Mesenchymal stem cell (in vitro differentiated cells and primary cell): Measurements from ENCODE around the gene NDUFS6.
A peak's percentile ranks its signal among the peaks of the same experiment; 100 is the strongest.

Source experiments
- DNase-seq: peaks from one replicate; pipeline ENCODE4 v3.0.0-alpha.2; 2013
- H2AFZ ChIP-seq: one replicate; pipeline ENCODE4 v1.6.1; 2013; ENCODE audit warnings: low read depth, mild to moderate bottlenecking, control low read depth, inconsistent platforms, low read length, moderate library complexity
- H2AK5ac ChIP-seq: 2 replicates; pipeline ENCODE4 v1.6.1; 2013; ENCODE audit warnings: low read length, moderate library complexity, mild to moderate bottlenecking, inconsistent platforms; ENCODE audit not compliant: severe bottlenecking
- H2BK120ac ChIP-seq: one replicate; pipeline ENCODE4 v1.6.1; 2013; ENCODE audit warnings: low read depth, mild to moderate bottlenecking, inconsistent platforms, low read length, moderate library complexity
- H2BK12ac ChIP-seq, 2 experiments: one replicate each; pipeline ENCODE4 v1.6.1; 2013; ENCODE audit warnings: inconsistent platforms in 2 of 2, low read length in 2 of 2, mild to moderate bottlenecking in 2 of 2, moderate library complexity in 2 of 2, control low read depth in 1 of 2
- H2BK15ac ChIP-seq: one replicate; pipeline ENCODE4 v1.6.1; 2013; ENCODE audit warnings: mild to moderate bottlenecking, low read depth, inconsistent platforms; ENCODE audit not compliant: poor library complexity, severe bottlenecking
- H2BK5ac ChIP-seq: 2 replicates; pipeline ENCODE4 v1.6.1; 2013; ENCODE audit warnings: low read depth, mild to moderate bottlenecking, low read length, control low read depth, inconsistent platforms; ENCODE audit not compliant: poor library complexity, severe bottlenecking
- H3K14ac ChIP-seq, 2 experiments: one replicate each; pipeline ENCODE4 v1.6.1; 2013; ENCODE audit warnings: inconsistent platforms in 2 of 2, low read length in 2 of 2, control low read depth in 1 of 2, mild to moderate bottlenecking in 1 of 2, moderate library complexity in 1 of 2
- H3K18ac ChIP-seq, 2 experiments: one replicate each; pipeline ENCODE4 v1.6.1; 2013; ENCODE audit warnings: inconsistent platforms in 2 of 2, low read length in 2 of 2, control low read depth in 1 of 2, low read depth in 1 of 2, mild to moderate bottlenecking in 1 of 2
- H3K23ac ChIP-seq, 2 experiments: one replicate each; pipeline ENCODE4 v1.6.1; 2013; ENCODE audit warnings: inconsistent platforms in 2 of 2, low read length in 2 of 2, mild to moderate bottlenecking in 2 of 2, moderate library complexity in 2 of 2, control low read depth in 1 of 2
- H3K27ac ChIP-seq: 2 replicates; pipeline ENCODE4 v1.5.1; 2013; ENCODE audit warnings: mild to moderate bottlenecking, moderate library complexity, low read length, control low read depth, inconsistent platforms; ENCODE audit not compliant: poor library complexity, severe bottlenecking
- H3K27me3 ChIP-seq, 2 experiments: 2 replicates each; pipeline versions ENCODE4 v1.6.1 to v1.7.0; 2013; ENCODE audit warnings: low read length in 2 of 2, mild to moderate bottlenecking in 2 of 2, moderate library complexity in 2 of 2, control low read depth in 1 of 2, inconsistent platforms in 1 of 2; ENCODE audit not compliant: control insufficient read depth in 1 of 2, insufficient read depth in 1 of 2
- H3K36me3 ChIP-seq, 2 experiments: 2 replicates each; pipeline versions ENCODE4 v1.6.1 to v1.7.0; 2013; ENCODE audit warnings: low read length in 2 of 2, control low read depth in 1 of 2, inconsistent platforms in 1 of 2, low read depth in 1 of 2, mild to moderate bottlenecking in 1 of 2; ENCODE audit not compliant: insufficient read depth in 2 of 2, control insufficient read depth in 1 of 2
- H3K4ac ChIP-seq, 2 experiments: one replicate each; pipeline ENCODE4 v1.6.1; 2013; ENCODE audit warnings: inconsistent platforms in 2 of 2, low read length in 2 of 2, mild to moderate bottlenecking in 2 of 2, moderate library complexity in 2 of 2, control low read depth in 1 of 2, low read depth in 1 of 2
- H3K4me1 ChIP-seq: 2 replicates; pipeline ENCODE4 v1.6.1; 2013; ENCODE audit warnings: low read depth, low read length, control low read depth; ENCODE audit not compliant: control insufficient read depth, insufficient read depth
- H3K4me2 ChIP-seq: 2 replicates; pipeline ENCODE4 v1.6.1; 2013; ENCODE audit warnings: low read length, mild to moderate bottlenecking, inconsistent platforms; ENCODE audit not compliant: poor library complexity, severe bottlenecking
- H3K4me3 ChIP-seq, 2 experiments: 2 replicates each; pipeline versions ENCODE4 v1.5.1 to v1.7.0; 2013; ENCODE audit warnings: low read length in 2 of 2, mild to moderate bottlenecking in 2 of 2, control low read depth in 1 of 2, low read depth in 1 of 2; ENCODE audit not compliant: insufficient read depth in 1 of 2
- H3K79me1 ChIP-seq: replicated peaks from 2 replicates; pipeline ENCODE4 v1.6.1; 2013; ENCODE audit warnings: mild to moderate bottlenecking, control low read depth, low read length, inconsistent platforms; ENCODE audit not compliant: poor library complexity, severe bottlenecking
- H3K9ac ChIP-seq: 2 replicates; pipeline ENCODE4 v1.7.0; 2013; ENCODE audit warnings: mild to moderate bottlenecking, low read length, moderate library complexity
- H3K9me3 ChIP-seq: 2 replicates; pipeline ENCODE4 v1.7.0; 2013; ENCODE audit warnings: mild to moderate bottlenecking, low read length; ENCODE audit not compliant: control insufficient read depth
- H4K8ac ChIP-seq: one replicate; pipeline ENCODE4 v1.6.1; 2013; ENCODE audit warnings: inconsistent platforms, mild to moderate bottlenecking, low read length, moderate library complexity
- H4K91ac ChIP-seq: one replicate; pipeline ENCODE4 v1.6.1; 2013; ENCODE audit warnings: mild to moderate bottlenecking, low read length, inconsistent platforms
- WGBS: methylation state at CpG from one replicate; pipeline ENCODE4 v1.1.7; 2013; ENCODE audit warnings: mixed read lengths; 5-methylcytosine and 5-hydroxymethylcytosine counted together

The NDUFS6 gene

GRCh38 chr5:1795506-1795905, 5.7 kb upstream of the NDUFS6 start:
- Histone ChIP-seq H3K14ac (no peak overlapping the region), H4K91ac (no peak overlapping the region), H2AK5ac (no peak overlapping the region), H3K9ac (no peak overlapping the region), H2BK15ac (peak overlapping the region; percentile 54), H3K4me3 (no peak overlapping the region), H2BK12ac (no peak overlapping the region), H3K4me2 (no peak overlapping the region), H2BK5ac (no peak overlapping the region), H3K27ac (no peak overlapping the region), H3K18ac (no peak overlapping the region), H3K79me1 (peaks cover 27% of the 10 kb centered on the region), H2BK120ac (no peak overlapping the region), H3K27me3 (no peaks in the 10 kb centered on the region), H3K36me3 (peaks cover 30 to 32% of the 10 kb centered on the region in 2 experiments), H4K8ac (no peak overlapping the region), H3K4me1 (peaks cover 32% of the 10 kb centered on the region), H3K4ac (no peak overlapping the region), H3K9me3 (no peaks in the 10 kb centered on the region), H2AFZ (no peak overlapping the region), H3K23ac (no peak overlapping the region)
- DNase-seq: no peak
- 88% methylated on average over 13 of the region's 13 CpGs for WGBS

DNA sequence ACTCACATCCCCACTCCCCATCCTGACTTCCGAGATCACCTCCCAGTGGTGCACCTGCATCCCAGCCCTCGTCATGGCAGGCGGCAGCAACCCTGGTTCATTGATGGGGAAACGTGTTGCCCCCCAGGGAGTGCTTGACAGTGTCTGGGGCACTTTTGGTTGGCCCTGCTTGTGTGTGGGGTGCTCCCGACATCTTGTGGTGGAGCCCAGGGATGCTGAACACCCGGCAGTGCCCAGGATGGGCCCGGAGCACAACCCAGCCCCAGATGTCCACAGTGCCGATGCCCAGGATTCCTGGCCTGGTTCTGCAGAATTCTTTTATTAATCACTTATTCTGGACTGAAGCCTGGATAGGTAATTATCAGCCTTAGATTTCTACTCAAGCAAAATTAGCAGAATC, 5.3 kb upstream of the NDUFS6 start:
- H2AFZ ChIP-seq: no peak overlapping the region
- H2BK5ac ChIP-seq: no peak overlapping the region
- H2BK15ac ChIP-seq: no peak overlapping the region
- peaks cover 31% of the 10 kb centered on the region for H3K4me1 ChIP-seq
- no peak for DNase-seq
- H3K18ac ChIP-seq: no peak overlapping the region
- H3K27me3 ChIP-seq: no peaks in the 10 kb centered on the region
- H3K9me3 ChIP-seq: no peaks in the 10 kb centered on the region
- H3K14ac ChIP-seq: no peak overlapping the region
- no peak overlapping the region for H2BK12ac ChIP-seq
- no peak overlapping the region for H3K4ac ChIP-seq
- no peak overlapping the region for H3K23ac ChIP-seq
- H4K8ac ChIP-seq: no peak overlapping the region
- 98% methylated on average over 8 of the region's 8 CpGs for WGBS
- no peak overlapping the region for H3K4me3 ChIP-seq
- H3K9ac ChIP-seq: no peak overlapping the region
- H3K79me1 ChIP-seq: peaks cover 27% of the 10 kb centered on the region
- H2AK5ac ChIP-seq: no peak overlapping the region
- H4K91ac ChIP-seq: no peak overlapping the region
- peaks cover 30 to 32% of the 10 kb centered on the region in 2 experiments for H3K36me3 ChIP-seq
- H3K4me2 ChIP-seq: no peak overlapping the region
- no peak overlapping the region for H3K27ac ChIP-seq
- no peak overlapping the region for H2BK120ac ChIP-seq

GRCh38 chr5:1796371-1797102, 4.7 kb upstream of the NDUFS6 start:
- Histone ChIP-seq H3K36me3 (peaks cover 30 to 32% of the 10 kb centered on the region in 2 experiments), H3K18ac (no peak overlapping the region), H2BK15ac (no peak overlapping the region), H3K9me3 (no peaks in the 10 kb centered on the region), H2BK12ac (no peak overlapping the region), H3K4me1 (peaks cover 31% of the 10 kb centered on the region), H3K4ac (no peak overlapping the region), H3K79me1 (peaks cover 27% of the 10 kb centered on the region), H2BK120ac (no peak overlapping the region), H3K9ac (no peak overlapping the region), H4K8ac (peak overlapping the region; percentile 50), H2BK5ac (no peak overlapping the region), H4K91ac (no peak overlapping the region), H3K27ac (no peak overlapping the region), H3K4me2 (no peak overlapping the region), H2AFZ (no peak overlapping the region), H3K14ac (no peak overlapping the region), H2AK5ac (no peak overlapping the region), H3K4me3 (no peak overlapping the region), H3K23ac (no peak overlapping the region), H3K27me3 (no peaks in the 10 kb centered on the region)
- 95% methylated on average over 21 of the region's 21 CpGs for WGBS
- DNase-seq: no peak

GRCh38 chr5:1797103-1797800, 4.0 kb upstream of the NDUFS6 start:
- no peaks in the 10 kb centered on the region for H3K9me3 ChIP-seq
- no peak overlapping the region for H2BK15ac ChIP-seq
- H3K4me1 ChIP-seq: peaks cover 31% of the 10 kb centered on the region
- 96% methylated on average over 18 of the region's 18 CpGs for WGBS
- H3K79me1 ChIP-seq: peaks cover 27% of the 10 kb centered on the region
- H3K27ac ChIP-seq: no peak overlapping the region
- H4K91ac ChIP-seq: no peak overlapping the region
- peaks cover 30 to 32% of the 10 kb centered on the region in 2 experiments for H3K36me3 ChIP-seq
- no peak overlapping the region for H2BK120ac ChIP-seq
- no peak for DNase-seq
- H3K4me3 ChIP-seq: no peak overlapping the region
- H2BK12ac ChIP-seq: no peak overlapping the region
- peak overlapping the region; percentile 50 for H4K8ac ChIP-seq
- H2AK5ac ChIP-seq: no peak overlapping the region
- no peak overlapping the region for H3K18ac ChIP-seq
- H3K27me3 ChIP-seq: no peaks in the 10 kb centered on the region
- peak overlapping the region in 1 of 2 experiments; percentile 21 for H3K4ac ChIP-seq
- H3K9ac ChIP-seq: peak overlapping the region; percentile 17
- no peak overlapping the region for H2BK5ac ChIP-seq
- H3K23ac ChIP-seq: peak overlapping the region in 1 of 2 experiments; percentile 26
- H3K14ac ChIP-seq: no peak overlapping the region
- no peak overlapping the region for H3K4me2 ChIP-seq
- H2AFZ ChIP-seq: no peak overlapping the region
